Tibial artery (tissue), 4 donors: Measurements from ENCODE around the gene KIAA1671.
A peak's percentile ranks its signal among the peaks of the same experiment; 100 is the strongest.
"Not testable (repeated sequence)": the region's sequence is repeated elsewhere in the genome, so short reads cannot be mapped to it uniquely, and the experiment has no call there.

Experiments
- DNase-seq, 2 donors: peaks; one replicate each; pipeline ENCODE4 v3.0.0-alpha.2; 2019
- H3K27ac ChIP-seq, 2 donors: fragments of 200-600 bp; sonication (generic) in 1 of 2; 1 replicate in 1 of 2; 2 replicates in 1 of 2; pipeline ENCODE4 v1.5.1; 2018 to 2019; ENCODE audit warnings: mild to moderate bottlenecking in 1 of 2
- H3K27me3 ChIP-seq, 2 donors: fragments of 200-600 bp; sonication (generic) in 1 of 2; one replicate each; pipeline versions ENCODE4 v1.5.1 to v1.6.0; 2016 to 2019
- H3K36me3 ChIP-seq, 3 donors: fragments of 200-600 bp; sonication (generic) in 2 of 3; one replicate each; pipeline ENCODE4 v1.5.1; 2016 to 2019; ENCODE audit warnings: mild to moderate bottlenecking in 2 of 3
- H3K4me1 ChIP-seq, 4 donors: fragments of 200-600 bp; sonication (generic) in 2 of 4; 1 replicate in 3 of 4; 2 replicates in 1 of 4; pipeline ENCODE4 v1.5.1; 2016 to 2019
- H3K4me3 ChIP-seq, 2 donors: fragments of 200-600 bp; sonication (generic) in 1 of 2; 1 replicate in 1 of 2; 2 replicates in 1 of 2; pipeline ENCODE4 v1.5.1; 2018 to 2019; ENCODE audit warnings: mild to moderate bottlenecking in 2 of 2
- H3K9me3 ChIP-seq, 3 donors: fragments of 200-600 bp; sonication (generic) in 1 of 3; one replicate each; pipeline ENCODE4 v1.5.1; 2016 to 2019
- intact Hi-C: fragments of 100-400 bp; cut with DNase I; formaldehyde crosslinking; loops from one replicate; pipeline ENCODE4 v1.15.0; 2023; ENCODE audit warnings: low total_unique reads
- TF ChIP-seq, protein P1 (sequence below), 2 experiments: fragments of 200-600 bp in 1 of 2; fragments of 450-650 bp in 1 of 2; IDR thresholded peaks; one replicate each; pipeline ENCODE4 v1.5.1; 2017 to 2019; ENCODE audit warnings: antibody characterized with exemption in 2 of 2, mild to moderate bottlenecking in 1 of 2, moderate library complexity in 1 of 2

Gene KIAA1671

GRCh38 chr22:24951942-24952836 lies at the start of gene KIAA1671:
KIAA1671 (plus strand) TSS chr22:24952716; CDS start chr22:25028000, 75,284 bp downstream.
- no peaks in the 10 kb centered on the region for H3K36me3 ChIP-seq
- intact Hi-C loops: loop anchor here (2.0 kb wide), 1 partner anchor 97 kb away; no protein-coding TSS in a partner anchor
- peak within 1 kb of the TSS; percentile 64 to 71 for H3K27ac ChIP-seq
- peaks cover 0 to 11% of the 10 kb centered on the region in 2 donors for H3K27me3 ChIP-seq
- H3K4me1 ChIP-seq: peaks cover 0 to 44% (median 16%) of the 10 kb centered on the region in 4 donors
- no peaks in the 10 kb centered on the region for H3K9me3 ChIP-seq
- peak; percentile 78 to 88 for DNase-seq
- peak within 1 kb of the TSS; percentile 63 to 73 for H3K4me3 ChIP-seq
- TF ChIP-seq, protein P1, sequence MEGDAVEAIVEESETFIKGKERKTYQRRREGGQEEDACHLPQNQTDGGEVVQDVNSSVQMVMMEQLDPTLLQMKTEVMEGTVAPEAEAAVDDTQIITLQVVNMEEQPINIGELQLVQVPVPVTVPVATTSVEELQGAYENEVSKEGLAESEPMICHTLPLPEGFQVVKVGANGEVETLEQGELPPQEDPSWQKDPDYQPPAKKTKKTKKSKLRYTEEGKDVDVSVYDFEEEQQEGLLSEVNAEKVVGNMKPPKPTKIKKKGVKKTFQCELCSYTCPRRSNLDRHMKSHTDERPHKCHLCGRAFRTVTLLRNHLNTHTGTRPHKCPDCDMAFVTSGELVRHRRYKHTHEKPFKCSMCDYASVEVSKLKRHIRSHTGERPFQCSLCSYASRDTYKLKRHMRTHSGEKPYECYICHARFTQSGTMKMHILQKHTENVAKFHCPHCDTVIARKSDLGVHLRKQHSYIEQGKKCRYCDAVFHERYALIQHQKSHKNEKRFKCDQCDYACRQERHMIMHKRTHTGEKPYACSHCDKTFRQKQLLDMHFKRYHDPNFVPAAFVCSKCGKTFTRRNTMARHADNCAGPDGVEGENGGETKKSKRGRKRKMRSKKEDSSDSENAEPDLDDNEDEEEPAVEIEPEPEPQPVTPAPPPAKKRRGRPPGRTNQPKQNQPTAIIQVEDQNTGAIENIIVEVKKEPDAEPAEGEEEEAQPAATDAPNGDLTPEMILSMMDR (IDR thresholded peaks at IDR 0.05): peak; percentile 96 to 98

DNA sequence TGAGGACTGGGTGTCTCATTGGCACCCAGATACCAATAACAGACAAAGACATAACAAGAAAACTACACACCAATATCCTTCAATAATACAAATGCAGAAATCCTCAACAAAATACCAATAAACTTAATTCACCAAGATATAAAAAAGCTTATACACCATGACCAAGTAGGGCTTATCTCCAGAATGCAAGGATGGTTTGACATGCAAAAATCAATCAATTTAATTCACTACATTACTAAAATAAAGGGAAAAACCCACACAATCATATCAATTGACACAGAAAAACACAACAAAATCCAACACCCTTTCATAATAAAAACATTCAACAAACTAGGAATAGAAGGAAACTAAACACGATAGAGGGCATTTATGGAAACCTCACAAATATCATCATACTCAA lies 46.6 kb upstream of the KIAA1671 start:
- Histone ChIP-seq H3K36me3 (peaks cover 35 to 58% (median 42%) of the 10 kb centered on the region in 3 donors), H3K9me3 (peaks cover 0 to 6% (median 5%) of the 10 kb centered on the region in 3 donors), H3K4me1 (no peaks in the 10 kb centered on the region), H3K27me3 (no peaks in the 10 kb centered on the region), H3K4me3 (no peak overlapping the region), H3K27ac (no peak overlapping the region)
- TF ChIP-seq, protein P1 (IDR thresholded peaks at IDR 0.05): no peak
- DNase-seq: no peak
- intact Hi-C loops: no loop called here

- H3K9me3 ChIP-seq, H3K27me3 ChIP-seq, intact Hi-C loops, H3K27ac ChIP-seq, DNase-seq, H3K4me3 ChIP-seq, H3K4me1 ChIP-seq: not testable (repeated sequence)
- peaks cover 33 to 57% (median 41%) of the 10 kb centered on the region in 3 donors for H3K36me3 ChIP-seq
These were observed 45.4 kb upstream of the KIAA1671 start for GRCh38 chr22:24907101-24907500.

GRCh38 chr22:24920029-24920428 lies 32.5 kb upstream of the KIAA1671 start:
- DNase-seq: no peak
- Histone ChIP-seq H3K36me3 (peaks cover 22 to 54% (median 35%) of the 10 kb centered on the region in 3 donors), H3K4me1 (no peaks in the 10 kb centered on the region), H3K27me3 (no peaks in the 10 kb centered on the region), H3K9me3 (no peaks in the 10 kb centered on the region), H3K4me3 (no peak overlapping the region), H3K27ac (no peak overlapping the region)
- TF ChIP-seq, protein P1 (IDR thresholded peaks at IDR 0.05): no peak
- intact Hi-C loops: no loop called here

DNA sequence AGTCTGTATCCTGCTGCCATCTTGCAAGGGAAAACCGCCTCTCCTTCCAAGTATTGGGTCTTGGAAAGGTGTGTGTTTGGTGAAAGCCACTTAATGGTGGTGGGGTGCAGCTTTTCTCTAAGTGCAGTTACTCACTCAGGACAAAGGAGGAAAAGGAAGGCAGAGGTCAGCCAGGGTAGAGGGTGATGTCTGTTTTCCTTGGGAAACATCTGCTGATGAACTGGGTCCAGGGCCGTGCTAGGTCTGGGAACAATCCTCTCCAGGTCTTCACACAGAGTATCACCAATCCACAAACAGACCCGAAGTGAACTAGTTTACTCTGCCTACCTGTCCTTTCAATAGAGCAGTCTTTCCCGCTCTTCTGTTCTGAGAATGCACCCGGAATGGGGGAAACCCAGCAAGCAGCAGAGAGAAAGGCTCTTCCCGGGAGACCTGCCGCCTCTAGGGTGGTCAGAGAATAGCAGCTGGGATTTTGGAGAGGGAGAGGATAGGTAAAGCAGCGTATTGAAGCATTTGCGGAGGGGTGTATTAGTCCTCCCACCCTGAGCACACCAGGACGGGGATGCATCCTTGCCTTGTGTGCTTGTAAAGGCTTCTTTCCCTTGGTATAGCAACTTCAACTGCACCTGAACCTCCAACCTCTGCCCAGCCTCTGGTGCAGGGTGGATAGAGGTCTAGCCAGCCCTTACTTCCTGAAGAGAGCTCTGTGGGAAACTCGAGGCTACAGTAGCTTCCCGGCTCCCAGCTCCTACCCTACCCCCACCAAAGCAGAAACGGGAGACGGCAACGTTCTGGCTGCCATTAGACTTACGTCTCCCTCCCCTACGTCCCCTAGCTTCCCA lies 26.7 kb upstream of the KIAA1671 start:
- intact Hi-C loops: no loop called here
- H3K4me3 ChIP-seq: no peak overlapping the region
- no peaks in the 10 kb centered on the region for H3K4me1 ChIP-seq
- TF ChIP-seq, protein P1 (IDR thresholded peaks at IDR 0.05): no peak
- peaks cover 9 to 34% (median 26%) of the 10 kb centered on the region in 3 donors for H3K36me3 ChIP-seq
- no peak overlapping the region for H3K27ac ChIP-seq
- no peaks in the 10 kb centered on the region for H3K27me3 ChIP-seq
- no peak for DNase-seq
- no peaks in the 10 kb centered on the region for H3K9me3 ChIP-seq
